Measurements from ENCODE around the gene RPRD2. TPM values are rescaled to one million over a fixed set of nuclear protein-coding genes. Genes with fewer than 3 reads are reported as not detected.

RPRD2 gene
- total and polyA plus RNA-seq, 9 of the 15 experiments (the other 6 are each of a cell fraction or from before 2014, with no cell fraction given) = 1.5 to 21.6 (median 7.7) TPM

GRCh38 chr1:150484861-150485260 lies 120.9 kb downstream of the RPRD2 start (continued):
- TF ChIP-seq RERE (CRISPR knock-in tag; IDR thresholded peaks at IDR 0.05; ENCODE audit: borderline replicate concordance) (no peak), DNMT1 (IDR thresholded peaks at IDR 0.05) (no peak)

GRCh38 chr1:150486966-150487762 lies 123.2 kb downstream of the RPRD2 start, which contains the start of gene TARS2:
TSS of gene TARS2 (plus strand) at chr1:150487419. CDS start at chr1:150487451, 32 bp downstream.
- Histone ChIP-seq H3K4me1 (replicated peaks in 1 of 2; ENCODE audit: control insufficient read depth in 2 of 2, insufficient read depth in 2 of 2, low read length in 2 of 2) (peaks cover 3 to 10% of the 10 kb centered on the region in 2 experiments; a peak in 3 of 5 replicates), H3K4me3 (peak within 1 kb of the TSS; percentile 74), H3K9me1 (ENCODE audit: control insufficient read depth, insufficient read depth, low read length) (no peaks in the 10 kb centered on the region), H3K4me2 (ENCODE audit: insufficient read depth, low read length) (peak within 1 kb of the TSS; percentile 96), H3K9ac (ENCODE audit: insufficient read depth in 1 of 2, low read depth in 2 of 2, low read length in 2 of 2) (peak within 1 kb of the TSS; percentile 90 to 94), H4K20me1 (replicated peaks; ENCODE audit: control insufficient read depth, insufficient read depth, low read length) (no peaks in the 10 kb centered on the region), H3K79me2 (ENCODE audit: control insufficient read depth, insufficient read depth, low read length) (peaks cover 18% of the 10 kb centered on the region), H2AFZ (ENCODE audit: low read depth, low read length) (peak within 1 kb of the TSS; percentile 99), H3K27me3 (ENCODE audit: control insufficient read depth in 2 of 2, insufficient read depth in 2 of 2, low read length in 2 of 2) (no peaks in the 10 kb centered on the region), H3K36me3 (ENCODE audit: control insufficient read depth, insufficient read depth, low read length) (peaks cover 32% of the 10 kb centered on the region), H3K9me3 (replicated peaks; ENCODE audit: control insufficient read depth, insufficient read depth, low read depth, low read length) (no peaks in the 10 kb centered on the region), H3K27ac (ENCODE audit: extremely low read depth, low read depth, low read length) (peak within 1 kb of the TSS; percentile 93)
- DNase-seq (ENCODE audit: extremely low read depth in 1 of 4, low spot score in 3 of 4) = peak; percentile 97 to 98 (median 98)
- peak; percentile 100 for ATAC-seq
- peak; percentile 98 for FAIRE-seq
- intact Hi-C loops (cut with micrococcal nuclease) (loop anchor here (1.0 to 10.0 kb wide), 3 partner anchors 28 to 138 kb away; partner anchors contain the start of genes ENSA and FALEC), in situ Hi-C loops (cut with MboI) (no loop called here)
- WGBS (ENCODE audit: insufficient coverage, low coverage, missing lambda C conversion rate) = 1% methylated on average over 30 of the region's 30 CpGs
- ChIA-PET POLR2A (interaction anchor here (0.6 to 1.5 kb wide), 10 partner anchors 11 to 92 kb away, joined by 3 to 4 read pairs (median 3); partner anchors contain the start of genes FALEC and MCL1), CTCF (ENCODE audit: low intra/inter-chr PET ratio) (no interaction called here)
- no TSS peak for BruUV-seq (replicated peaks)
- no peak for TF ChIP-seq CBX2 (IDR thresholded peaks at IDR 0.05; ENCODE audit: insufficient read depth, low read length, poor library complexity, severe bottlenecking)
- TF ChIP-seq FOXA3 (CRISPR knock-in tag; conservative IDR thresholded peaks at IDR 0.05 in 1 of 2, IDR thresholded peaks at IDR 0.05 in 1 of 2) = 0 out of 4 replicates have a peak, but pooled peaks of 1 of the 2 experiments have one; percentile 13
- no peak for TF ChIP-seq THRA (IDR thresholded peaks at IDR 0.05)
- peak; percentile 89 for TF ChIP-seq ATF7 (IDR thresholded peaks at IDR 0.05)
- TF ChIP-seq NFE2 (IDR thresholded peaks at IDR 0.05; ENCODE audit: low read depth) = no peak
- TF ChIP-seq RBM34 (IDR thresholded peaks at IDR 0.05; ENCODE audit: borderline replicate concordance, insufficient read depth, low read length) = no peak
- no peak for TF ChIP-seq HOMEZ (CRISPR knock-in tag; IDR thresholded peaks at IDR 0.05)
- peak; percentile 96 for TF ChIP-seq ASH1L (IDR thresholded peaks at IDR 0.05; ENCODE audit: borderline replicate concordance, low read depth, partially characterized antibody)
